K562 (cell line): ENCODE results near the gene MED20. TPM values are rescaled to one million over a fixed set of nuclear protein-coding genes. Genes with fewer than 3 reads are reported as not detected.

Experiments
- ATAC-seq: fragments of 200-7000 bp; cut with Tn5 transposase; 3 replicates; pipeline ENCODE4 v1.9.1; 2020; ENCODE audit warnings: moderate library complexity
- BruUV-seq: library from RNA; stranded (reverse); fragments of 400-500 nt; replicated peaks from 2 replicates; lab custom pipeline; 2021; lab: Mats Ljungman, UMichigan
- CTCF ChIA-PET: fragments of 300-600 bp; formaldehyde crosslinking; extraction: SDS; loops from one replicate; lab custom pipeline; 2021; ENCODE audit warnings: low intra/inter-chr PET ratio; lab: Yijun Ruan, JAX
- POLR2A ChIA-PET: fragments of 300-600, 350-650 bp; sonication (Branson Sonifier 250); formaldehyde crosslinking; extraction: SDS; loops from one replicate; lab custom pipeline; 2021; ENCODE audit warnings: antibody characterized with exemption, inconsistent platforms; lab: Yijun Ruan, JAX
- DNase-seq, 4 experiments: peaks; one replicate each; pipeline versions ENCODE4 v3.0.0 to v3.0.0-alpha.2; 2011 to 2018; ENCODE audit warnings: low spot score in 3 of 4, mixed read lengths in 3 of 4; ENCODE audit errors: extremely low read depth in 1 of 4
- FAIRE-seq: peaks from 2 replicates; lab custom pipeline; 2011; peaks lifted over from hg19 to GRCh38; lab: Jason Lieb, UNC
- H2AFZ ChIP-seq: 2 replicates; pipeline ENCODE4 v1.6.0; 2011; ENCODE audit warnings: low read depth, low read length, control low read depth, inconsistent platforms
- H3K27ac ChIP-seq: fragments of 200-600 bp; 3 replicates; pipeline ENCODE4 v1.8.0; 2011; ENCODE audit warnings: low read depth, mild to moderate bottlenecking, control low read depth, inconsistent platforms, low read length, moderate library complexity, mixed read lengths; ENCODE audit errors: extremely low read depth
- H3K27me3 ChIP-seq, 2 experiments: fragments of 300-600 bp in 1 of 2; 2 replicates in 1 of 2; 3 replicates in 1 of 2; pipeline versions ENCODE4 v1.6.0 to v1.8.0; 2011; ENCODE audit warnings: inconsistent platforms in 2 of 2, low read length in 2 of 2, mild to moderate bottlenecking in 1 of 2, mixed read lengths in 1 of 2, moderate library complexity in 1 of 2; ENCODE audit not compliant: control insufficient read depth in 2 of 2, insufficient read depth in 2 of 2
- H3K36me3 ChIP-seq: fragments of 300-600 bp; 3 replicates; pipeline ENCODE4 v1.8.0; 2011; ENCODE audit warnings: mild to moderate bottlenecking, low read length, inconsistent platforms; ENCODE audit not compliant: control insufficient read depth, insufficient read depth
- H3K4me1 ChIP-seq, 2 experiments: fragments of 200-600 bp in 1 of 2; replicated peaks in 1 of 2; 2 replicates in 1 of 2; 3 replicates in 1 of 2; pipeline versions ENCODE4 v1.5.1 to v1.8.0; 2011; ENCODE audit warnings: inconsistent platforms in 2 of 2, low read length in 2 of 2, mild to moderate bottlenecking in 1 of 2, mixed read lengths in 1 of 2, moderate library complexity in 1 of 2; ENCODE audit not compliant: control insufficient read depth in 2 of 2, insufficient read depth in 2 of 2
- H3K4me2 ChIP-seq: 2 replicates; pipeline ENCODE4 v1.6.1; 2011; ENCODE audit warnings: low read length, control low read depth, inconsistent platforms, mixed read lengths; ENCODE audit not compliant: insufficient read depth
- H3K4me3 ChIP-seq: fragments of 200-600 bp; sonication (generic), shearing (Covaris generic); 2 replicates; pipeline ENCODE4 v1.5.1; 2016; ENCODE audit warnings: control low read depth, inconsistent platforms
- H3K79me2 ChIP-seq: fragments of 200-600 bp; 3 replicates; pipeline ENCODE4 v1.8.0; 2011; ENCODE audit warnings: low read length, inconsistent platforms; ENCODE audit not compliant: control insufficient read depth, insufficient read depth
- H3K9ac ChIP-seq, 2 experiments: 2 replicates each; pipeline versions ENCODE4 v1.6.0 to v1.6.1; 2011; ENCODE audit warnings: low read depth in 2 of 2, low read length in 2 of 2, control low read depth in 1 of 2, inconsistent platforms in 1 of 2, mild to moderate bottlenecking in 1 of 2, mixed read lengths in 1 of 2; ENCODE audit not compliant: insufficient read depth in 1 of 2
- H3K9me1 ChIP-seq: one replicate; pipeline ENCODE4 v1.6.0; 2011; ENCODE audit warnings: inconsistent platforms, mild to moderate bottlenecking, low read length, moderate library complexity; ENCODE audit not compliant: control insufficient read depth, insufficient read depth
- H3K9me3 ChIP-seq: replicated peaks from 2 replicates; pipeline ENCODE4 v1.5.1; 2011; ENCODE audit warnings: low read depth, low read length, inconsistent platforms; ENCODE audit not compliant: control insufficient read depth, insufficient read depth
- H4K20me1 ChIP-seq: replicated peaks from 2 replicates; pipeline ENCODE4 v1.6.1; 2011; ENCODE audit warnings: low read length, inconsistent platforms, mixed read lengths; ENCODE audit not compliant: control insufficient read depth, insufficient read depth
- ARID3A ChIP-seq: IDR thresholded peaks from 2 replicates; pipeline ENCODE4 v1.6.1; 2012; ENCODE audit warnings: low read depth, low read length, improper control_type of control experiment, borderline replicate concordance
- BCOR ChIP-seq: fragments of 450-650 bp; IDR thresholded peaks from 2 replicates; pipeline ENCODE4 v1.6.1; 2016
- CHD4 ChIP-seq: fragments of 200-600 bp; sonication (generic); IDR thresholded peaks from 3 replicates; pipeline ENCODE4 v1.6.1; 2012; ENCODE audit warnings: low read depth, mild to moderate bottlenecking, mixed read lengths, low read length, inconsistent platforms; ENCODE audit not compliant: insufficient read depth, insufficient replicate concordance, poor library complexity, severe bottlenecking
- GABPA ChIP-seq: fragments of 200-800 bp; sonication (Bioruptor generic); conservative IDR thresholded peaks from 2 replicates; pipeline ENCODE4 v1.6.1; 2016; ENCODE audit warnings: low read depth, missing genetic modification characterization, missing compliant biosample characterization
- GATAD2B ChIP-seq: fragments of 450-650 bp; IDR thresholded peaks from 2 replicates; pipeline ENCODE4 v1.6.1; 2017; ENCODE audit warnings: mild to moderate bottlenecking, borderline replicate concordance
- MECOM ChIP-seq: fragments of 250-450 bp; sonication (Bioruptor Pico); IDR thresholded peaks from 2 replicates; pipeline ENCODE4 v1.8.0; 2022; ENCODE audit warnings: inconsistent platforms
- PHB2 ChIP-seq: fragments of 450-650 bp; IDR thresholded peaks from 2 replicates; pipeline ENCODE4 v1.6.1; 2017; ENCODE audit warnings: low read depth
- POLR3G ChIP-seq: IDR thresholded peaks from 2 replicates; pipeline ENCODE4 v1.6.1; 2011; ENCODE audit not compliant: insufficient read length, insufficient replicate concordance; ENCODE audit errors: extremely low read depth
- RAD21 ChIP-seq, 2 experiments: fragments of 250-450 bp in 1 of 2; fragments of 450-650 bp in 1 of 2; sonication (Bioruptor Pico) in 1 of 2; formaldehyde crosslinking in 1 of 2; IDR thresholded peaks in 1 of 2; conservative IDR thresholded peaks in 1 of 2; 2 replicates each; pipeline versions ENCODE4 v1.4.0 to v1.8.0; 2020 to 2022; ENCODE audit warnings: mild to moderate bottlenecking in 2 of 2, moderate library complexity in 1 of 2
- RB1 ChIP-seq: fragments of 450-650 bp; IDR thresholded peaks from 2 replicates; pipeline ENCODE4 v1.6.1; 2017; ENCODE audit warnings: low read depth, mild to moderate bottlenecking
- SMARCC2 ChIP-seq: fragments of 450-650 bp; IDR thresholded peaks from 2 replicates; pipeline ENCODE4 v1.6.1; 2017; ENCODE audit warnings: antibody characterized with exemption, moderate library complexity, mild to moderate bottlenecking, low read depth
- SMARCE1 ChIP-seq: fragments of 450-650 bp; IDR thresholded peaks from 2 replicates; pipeline ENCODE4 v1.7.1; 2016; ENCODE audit warnings: mild to moderate bottlenecking
- ZEB2 ChIP-seq: fragments of 450-650 bp; IDR thresholded peaks from 2 replicates; pipeline ENCODE4 v1.6.1; 2016
- WGBS: fragments of 100-300 bp; shearing (Covaris generic); methylation state at CpG from one replicate; pipeline ENCODE4 v1.1.6; 2016; ENCODE audit warnings: low coverage, mixed read lengths; ENCODE audit not compliant: insufficient coverage; ENCODE audit errors: missing lambda C conversion rate; 5-methylcytosine and 5-hydroxymethylcytosine counted together
- in situ Hi-C: fragments of 300-500 bp; cut with MboI; formaldehyde crosslinking; loops from 4 replicates; pipeline ENCODE4 v1.15.0; 2018; ENCODE audit warnings: inconsistent platforms, mixed read lengths
- intact Hi-C: fragments of 100-400 bp; cut with micrococcal nuclease; formaldehyde crosslinking; loops from 2 replicates; pipeline ENCODE4 v1.14.2; 2022
- polyA plus RNA-seq, 8 experiments: library from polyadenylated mRNA; depleted of rRNA in 4 of 8; stranded (reverse) in 5 of 8; unstranded in 3 of 8; fragments of >200 nt; fragmentation: Nextera tagmentation in 2 of 8; fragmentation: Illumina TruSeq in 1 of 8; extraction: Ambion mirVana in 2 of 8; extraction: Trizol in 1 of 8; gene quantifications; 2 replicates each; pipeline versions ENCODE4 v1.2.1 to v1.2.3, GENCODE V29; 2011 to 2014; ENCODE audit warnings: inconsistent platforms in 1 of 8, missing spikeins in 1 of 8
- total RNA-seq, 7 experiments: library from RNA; depleted of rRNA in 6 of 7; stranded (reverse); fragments of >200 nt in 6 of 7; fragmentation: Illumina TruSeq in 2 of 7; extraction: Trizol in 2 of 7; gene quantifications; 2 replicates each; pipeline versions ENCODE4 v1.2.1 to v1.2.3, GENCODE V29; 2011 to 2021; ENCODE audit warnings: low replicate concordance in 1 of 7
- TF ChIP-seq, protein P1 (sequence below), 3 experiments: fragments of 200-800 bp in 1 of 3; fragments of 250-450 bp in 1 of 3; fragments of 450-650 bp in 1 of 3; sonication (Bioruptor Pico) in 1 of 3; sonication (Bioruptor generic) in 1 of 3; formaldehyde crosslinking in 1 of 3; IDR thresholded peaks; 2 replicates each; pipeline versions ENCODE4 v1.6.1 to v1.8.0; 2016 to 2022; ENCODE audit warnings: mild to moderate bottlenecking in 2 of 3, missing genetic modification characterization in 2 of 3, missing compliant biosample characterization in 1 of 3, moderate library complexity in 1 of 3

The MED20 gene
- total and polyA plus RNA-seq, 9 of the 15 experiments (the other 6 are each of a cell fraction or from before 2014, with no cell fraction given) = 27.3 to 80.9 (median 46.0) TPM

- CTCF ChIA-PET = interaction anchor here (0.6 kb wide), 1 partner anchor 15 kb away, joined by 4 read pairs; no protein-coding TSS in a partner anchor
- DNase-seq (peak; percentile 46 to 60 (median 55)), ATAC-seq (peak; percentile 55), FAIRE-seq (peak; percentile 63)
- intact Hi-C loops (loop anchor here (1.0 kb wide), 1 partner anchor 28 kb away; no protein-coding TSS in a partner anchor), in situ Hi-C loops (no loop called here)
- WGBS = 9% methylated on average over 7 of the region's 7 CpGs
- peaks cover 13 to 32% of the 10 kb centered on the region in 2 experiments; a peak in 4 of 5 replicates for H3K4me1 ChIP-seq
- H3K9me3 ChIP-seq = no peaks in the 10 kb centered on the region
- H3K4me3 ChIP-seq = no peak overlapping the region
- H2AFZ ChIP-seq = peak overlapping the region; percentile 82
- no peaks in the 10 kb centered on the region for H3K9me1 ChIP-seq
- BruUV-seq = no TSS peak
- peak overlapping the region; percentile 71 for H3K4me2 ChIP-seq
- H3K27ac ChIP-seq = peak overlapping the region; percentile 81
- POLR2A ChIA-PET = interaction anchor here (0.7 to 2.3 kb wide), 12 partner anchors 9 to 154 kb away, joined by 3 to 6 read pairs (median 3); partner anchors contain the start of genes BYSL, CCND3 and MED20
- no peaks in the 10 kb centered on the region for H3K79me2 ChIP-seq
- H3K27me3 ChIP-seq = no peaks in the 10 kb centered on the region
- no peaks in the 10 kb centered on the region for H4K20me1 ChIP-seq
- H3K9ac ChIP-seq = peak overlapping the region in 1 of 2 experiments; percentile 58; a peak in 2 of 4 replicates
- H3K36me3 ChIP-seq = no peaks in the 10 kb centered on the region
- TF ChIP-seq BCOR (0 out of 2 replicates have a peak, but pooled peaks have one; percentile 42), GABPA (tag) (peak; percentile 65), POLR3G (no peak), PHB2 (no peak), SMARCE1 (0 out of 2 replicates have a peak, but pooled peaks have one; percentile 40), ARID3A (0 out of 2 replicates have a peak, but pooled peaks have one; percentile 13), CHD4 (peak; percentile 54), MECOM (CRISPR knock-in tag) (no peak), SMARCC2 (peak; percentile 58; the same call in 1 of the 2 replicates), ZEB2 (0 out of 2 replicates have a peak, but pooled peaks have one; percentile 63), RAD21 (CRISPR knock-in tag; conservative IDR thresholded peaks at IDR 0.05 in 1 of 2, IDR thresholded peaks at IDR 0.05 in 1 of 2) (peak; percentile 30 to 34; a peak in 3 of 4 replicates), GATAD2B (0 out of 2 replicates have a peak, but pooled peaks have one; percentile 5), RB1 (0 out of 2 replicates have a peak, but pooled peaks have one; percentile 5)
- TF ChIP-seq, protein P1, sequence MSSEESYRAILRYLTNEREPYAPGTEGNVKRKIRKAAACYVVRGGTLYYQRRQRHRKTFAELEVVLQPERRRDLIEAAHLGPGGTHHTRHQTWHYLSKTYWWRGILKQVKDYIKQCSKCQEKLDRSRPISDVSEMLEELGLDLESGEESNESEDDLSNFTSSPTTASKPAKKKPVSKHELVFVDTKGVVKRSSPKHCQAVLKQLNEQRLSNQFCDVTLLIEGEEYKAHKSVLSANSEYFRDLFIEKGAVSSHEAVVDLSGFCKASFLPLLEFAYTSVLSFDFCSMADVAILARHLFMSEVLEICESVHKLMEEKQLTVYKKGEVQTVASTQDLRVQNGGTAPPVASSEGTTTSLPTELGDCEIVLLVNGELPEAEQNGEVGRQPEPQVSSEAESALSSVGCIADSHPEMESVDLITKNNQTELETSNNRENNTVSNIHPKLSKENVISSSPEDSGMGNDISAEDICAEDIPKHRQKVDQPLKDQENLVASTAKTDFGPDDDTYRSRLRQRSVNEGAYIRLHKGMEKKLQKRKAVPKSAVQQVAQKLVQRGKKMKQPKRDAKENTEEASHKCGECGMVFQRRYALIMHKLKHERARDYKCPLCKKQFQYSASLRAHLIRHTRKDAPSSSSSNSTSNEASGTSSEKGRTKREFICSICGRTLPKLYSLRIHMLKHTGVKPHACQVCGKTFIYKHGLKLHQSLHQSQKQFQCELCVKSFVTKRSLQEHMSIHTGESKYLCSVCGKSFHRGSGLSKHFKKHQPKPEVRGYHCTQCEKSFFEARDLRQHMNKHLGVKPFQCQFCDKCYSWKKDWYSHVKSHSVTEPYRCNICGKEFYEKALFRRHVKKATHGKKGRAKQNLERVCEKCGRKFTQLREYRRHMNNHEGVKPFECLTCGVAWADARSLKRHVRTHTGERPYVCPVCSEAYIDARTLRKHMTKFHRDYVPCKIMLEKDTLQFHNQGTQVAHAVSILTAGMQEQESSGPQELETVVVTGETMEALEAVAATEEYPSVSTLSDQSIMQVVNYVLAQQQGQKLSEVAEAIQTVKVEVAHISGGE (CRISPR knock-in tag; IDR thresholded peaks at IDR 0.05) = 0 out of 6 replicates have a peak, but pooled peaks of 1 of the 3 experiments have one; percentile 44
These were observed 46.7 kb upstream of the MED20 start for GRCh38 chr6:41967312-41968287.
